ENCODE results near the gene PNLIPRP2.
A peak's percentile ranks its signal among the peaks of the same experiment; 100 is the strongest.

The PNLIPRP2 gene

DNA sequence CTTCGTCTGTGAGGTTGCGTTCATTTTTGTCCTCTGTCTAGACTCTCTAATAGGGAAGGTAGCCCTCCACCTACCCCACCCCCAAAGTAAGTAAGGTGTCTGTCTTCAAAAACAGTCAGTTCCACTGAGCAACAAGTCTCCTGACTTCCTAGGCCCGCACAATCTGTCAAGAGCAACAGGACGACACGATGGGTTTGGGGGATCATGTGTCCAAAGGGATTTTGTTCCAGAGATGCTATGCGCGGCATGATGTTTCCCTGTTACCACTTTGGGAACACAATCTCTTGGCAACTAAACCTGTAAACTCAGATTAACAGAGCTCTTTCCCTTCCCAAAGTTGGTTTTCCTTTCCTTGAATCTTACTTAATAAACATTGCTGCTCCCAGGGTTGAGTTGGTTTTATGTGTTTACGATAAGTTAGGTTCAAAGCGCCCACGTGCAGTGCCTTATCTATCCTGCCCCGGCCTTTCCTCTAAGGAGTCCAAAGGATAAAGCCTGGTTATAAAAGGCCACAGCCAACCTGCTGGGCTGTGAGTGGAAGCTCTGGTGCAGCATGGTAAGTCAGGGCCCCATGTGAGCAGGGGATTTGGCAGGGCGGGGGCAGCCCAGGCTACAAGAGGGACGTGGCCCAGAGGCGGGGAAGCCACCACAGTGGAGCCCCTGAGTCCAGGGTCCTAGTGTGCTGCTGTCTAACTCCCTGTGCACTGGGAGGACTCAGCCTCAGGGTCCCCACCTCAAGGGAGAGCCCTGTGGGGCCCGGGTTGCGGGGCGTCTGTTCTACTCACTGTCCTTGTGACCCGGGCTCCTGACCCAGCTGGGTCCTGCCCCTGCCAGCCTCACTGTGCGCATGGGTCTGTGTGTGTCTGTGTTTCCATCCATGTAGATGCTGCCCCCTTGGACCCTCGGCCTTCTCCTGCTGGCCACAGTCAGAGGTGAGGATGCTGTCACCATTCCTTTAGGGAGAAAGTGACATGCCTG is at the start of gene PNLIPRP2:
TSS of gene PNLIPRP2 (plus strand) at position 531 of the 978 bp plus-strand sequence.
- DNase-seq (ENCODE audit: low read depth, low spot score), result no peak

DNA sequence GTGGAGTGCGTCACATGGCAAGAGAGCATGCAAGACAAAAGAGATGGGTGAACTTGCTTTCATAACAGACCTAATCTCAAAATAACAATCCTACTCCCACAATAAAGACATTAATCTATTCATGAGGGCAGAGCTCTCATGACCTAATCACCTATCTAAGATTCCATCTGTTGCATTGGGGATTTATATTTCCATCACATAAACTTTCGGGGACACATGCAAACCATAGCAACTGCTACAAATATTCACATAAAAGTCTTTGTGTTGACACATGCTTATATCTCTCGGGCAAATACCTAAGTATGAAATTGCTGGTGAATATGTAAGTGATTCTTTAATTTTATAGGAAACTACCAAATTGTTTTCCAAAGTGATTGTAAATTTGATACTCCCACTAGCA is 46.0 kb upstream of the PNLIPRP2 start:
- DNase-seq (ENCODE audit: low read depth, low spot score), result no peak

DNA sequence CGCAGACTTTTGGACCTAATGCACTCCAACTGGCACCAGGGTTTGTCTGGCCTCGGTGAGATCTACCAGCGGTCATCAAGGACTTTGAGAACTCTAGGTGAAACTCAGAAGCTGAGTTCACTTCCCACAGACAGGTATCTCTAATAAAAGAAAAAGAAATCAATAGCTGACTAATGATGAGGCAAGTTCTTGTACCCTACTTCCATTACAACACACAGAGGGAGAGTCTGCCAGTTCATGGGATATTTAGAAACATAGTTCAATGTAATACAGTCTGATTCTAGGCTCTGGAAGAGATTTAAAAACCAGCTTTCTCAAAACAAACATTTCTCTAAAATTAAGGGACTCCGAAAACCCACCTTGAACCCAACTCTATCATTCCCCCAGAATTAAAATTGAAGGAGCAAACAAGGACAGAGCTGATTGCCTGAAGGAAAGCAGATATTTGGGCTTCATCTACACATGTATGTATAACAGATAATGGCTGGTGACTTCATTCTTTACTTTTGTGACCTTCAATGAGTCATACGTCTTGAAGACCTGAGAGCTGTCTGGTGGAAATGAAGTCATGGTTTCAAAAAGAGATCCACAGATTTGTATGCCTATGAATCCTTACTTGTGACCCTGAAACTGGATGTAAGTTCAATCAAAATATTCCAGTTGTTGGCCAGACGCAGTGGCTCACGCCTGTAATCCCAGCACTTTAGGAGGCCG is 32.7 kb upstream of the PNLIPRP2 start:
- DNase-seq (ENCODE audit: low read depth, low spot score), result no peak

DNA sequence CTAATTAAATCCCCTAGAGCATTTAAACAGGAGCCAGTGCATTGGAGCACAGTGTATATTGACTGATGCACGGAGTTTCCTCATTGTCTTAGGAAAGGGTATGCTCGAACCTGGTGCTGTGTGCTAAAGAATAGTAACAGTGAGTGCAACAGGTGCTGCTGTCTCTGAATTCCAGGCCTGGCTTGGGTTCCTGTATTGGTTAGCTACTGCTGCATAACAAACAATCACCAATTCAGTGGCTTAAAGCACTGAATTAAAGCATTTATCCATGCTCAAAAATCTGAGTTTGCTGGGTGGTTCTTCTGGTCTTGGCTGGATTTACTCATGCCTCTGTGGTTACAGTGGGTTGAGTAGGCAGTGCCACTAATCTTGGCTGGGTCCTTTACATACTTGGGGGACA is 31.8 kb upstream of the PNLIPRP2 start:
- DNase-seq (ENCODE audit: low read depth, low spot score), result no peak

DNA sequence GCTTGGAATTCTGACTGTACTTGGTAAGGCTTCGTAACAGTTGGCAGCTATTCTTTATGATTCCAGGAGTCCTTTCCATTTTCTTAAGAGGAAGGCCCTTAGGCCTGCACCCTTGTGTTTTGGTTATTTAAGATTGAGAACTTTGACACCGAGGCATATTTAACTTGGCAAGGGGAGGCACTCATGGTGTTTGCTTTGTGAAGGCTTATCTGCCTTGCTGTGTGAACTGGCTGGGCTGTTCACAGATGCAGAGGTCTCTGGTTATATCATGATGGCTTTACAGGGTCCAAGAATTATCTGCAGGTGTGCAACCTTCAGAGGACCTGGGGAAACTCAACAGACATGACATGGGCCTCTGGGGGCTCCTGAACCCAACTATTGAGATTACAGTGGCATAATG is 30.8 kb upstream of the PNLIPRP2 start:
- no peak for DNase-seq (ENCODE audit: low read depth, low spot score)

DNA sequence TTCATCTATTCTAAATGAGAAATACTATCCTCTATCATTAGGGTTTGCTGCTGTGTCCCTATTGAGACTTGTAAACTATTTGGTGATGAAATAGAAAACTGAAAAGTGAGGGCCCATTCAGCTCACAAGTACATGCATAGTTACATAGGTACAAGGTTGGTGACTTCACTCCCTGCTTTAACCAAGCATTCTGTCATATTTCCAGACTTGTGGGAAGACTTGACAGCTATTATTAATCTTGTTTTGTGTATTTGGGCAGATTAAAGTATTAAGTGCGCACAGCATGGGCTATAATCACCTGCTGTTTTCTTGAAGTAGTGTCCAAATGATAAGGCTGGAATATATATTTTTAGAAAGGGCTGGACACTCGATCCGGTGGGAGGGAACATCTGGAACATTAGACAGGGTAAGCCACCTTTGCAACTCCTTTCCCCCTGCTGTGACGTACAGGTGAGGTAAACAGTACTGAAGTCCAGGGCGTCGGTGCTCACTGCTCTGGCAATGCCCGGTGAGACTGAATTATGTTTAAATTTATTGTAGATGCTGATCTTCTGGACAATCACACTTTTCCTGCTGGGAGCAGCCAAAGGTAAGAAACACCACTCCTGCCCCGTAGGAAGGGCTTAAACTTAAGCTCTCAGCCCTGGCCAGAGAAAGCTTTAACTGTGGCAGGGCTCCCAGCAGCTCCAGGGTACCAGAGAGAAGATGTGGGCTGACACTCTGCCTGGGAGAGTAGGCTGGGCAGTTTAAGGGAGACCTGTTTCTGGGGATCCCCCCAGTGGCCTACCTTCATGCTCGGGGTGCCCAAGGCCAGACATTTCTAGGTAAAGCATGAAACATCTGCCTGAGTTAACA is 29.9 kb upstream of the PNLIPRP2 start, which contains the start of gene PNLIPRP1:
TSS of gene PNLIPRP1 (plus strand) at position 370 of the 855 bp plus-strand sequence. CDS start at position 541, 171 bp downstream.
- DNase-seq (ENCODE audit: low read depth, low spot score), result no peak

DNA sequence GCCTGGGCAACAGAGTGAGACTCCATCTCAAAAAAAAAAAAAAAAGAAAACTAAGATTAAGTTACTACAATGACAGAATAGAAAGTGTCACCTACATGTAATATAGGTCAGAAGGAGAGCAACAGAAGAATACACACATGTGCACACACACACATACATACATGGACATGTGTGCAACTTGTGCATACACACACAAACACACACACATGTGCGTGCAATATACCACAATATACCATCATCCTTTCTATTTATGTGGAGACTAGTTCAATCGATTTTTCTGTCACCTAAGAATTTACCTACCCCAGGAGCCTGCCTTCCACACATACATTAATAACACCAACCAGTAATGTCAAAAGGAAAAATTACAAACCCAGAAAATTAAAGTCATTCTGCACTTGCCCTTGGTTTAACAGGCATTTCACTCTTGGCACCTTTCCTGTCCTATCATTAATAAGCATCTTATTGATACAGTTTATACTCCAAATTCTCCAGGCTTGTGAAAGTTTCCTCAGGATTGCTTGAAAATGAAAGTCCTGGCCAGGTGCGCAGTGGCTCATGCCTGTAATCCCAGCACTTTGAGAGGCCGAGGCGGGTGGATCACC is 27.5 kb upstream of the PNLIPRP2 start:
- no peak for DNase-seq (ENCODE audit: low read depth, low spot score)

DNA sequence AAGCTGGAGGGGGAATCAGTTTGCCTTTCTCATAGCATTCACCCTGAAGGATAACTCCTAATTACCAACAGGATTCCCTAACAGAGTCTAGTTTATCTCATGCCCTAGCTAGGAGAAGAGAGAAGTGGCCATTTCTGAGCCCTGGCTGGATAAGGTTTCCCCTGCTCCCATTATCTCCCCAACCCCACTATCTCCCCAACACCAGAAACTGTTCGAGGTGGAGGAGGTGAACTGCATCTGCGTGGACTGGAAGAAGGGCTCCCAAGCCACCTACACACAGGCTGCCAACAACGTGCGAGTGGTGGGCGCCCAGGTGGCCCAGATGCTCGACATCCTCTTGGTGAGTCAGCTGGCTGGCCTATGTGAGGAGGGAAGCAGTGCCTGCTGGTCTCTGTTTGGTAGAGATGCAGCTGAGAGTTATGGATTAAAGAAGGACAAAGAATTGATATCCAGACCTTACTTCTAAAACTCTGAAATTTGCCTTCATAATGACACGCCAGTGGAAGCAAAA is 26.2 kb upstream of the PNLIPRP2 start:
- no peak for DNase-seq (ENCODE audit: low read depth, low spot score)

DNA sequence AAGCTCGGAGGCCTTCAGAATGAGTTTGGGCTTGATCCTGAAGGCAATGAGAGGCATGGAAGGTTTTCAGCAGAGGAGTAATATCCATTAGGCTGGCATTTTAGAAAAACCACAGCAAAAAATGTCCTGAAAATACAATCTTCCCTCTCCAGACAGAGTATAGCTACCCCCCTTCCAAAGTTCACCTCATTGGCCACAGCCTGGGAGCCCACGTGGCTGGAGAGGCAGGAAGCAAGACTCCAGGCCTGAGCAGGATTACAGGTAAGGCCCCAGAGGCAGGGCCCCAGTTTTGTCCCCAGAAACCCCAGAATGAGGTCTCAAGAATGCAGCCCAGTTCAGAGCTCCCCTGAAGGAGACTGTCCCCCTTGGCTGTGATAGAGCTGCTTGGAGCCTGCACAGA is 24.7 kb upstream of the PNLIPRP2 start:
- no peak for DNase-seq (ENCODE audit: low read depth, low spot score)

DNA sequence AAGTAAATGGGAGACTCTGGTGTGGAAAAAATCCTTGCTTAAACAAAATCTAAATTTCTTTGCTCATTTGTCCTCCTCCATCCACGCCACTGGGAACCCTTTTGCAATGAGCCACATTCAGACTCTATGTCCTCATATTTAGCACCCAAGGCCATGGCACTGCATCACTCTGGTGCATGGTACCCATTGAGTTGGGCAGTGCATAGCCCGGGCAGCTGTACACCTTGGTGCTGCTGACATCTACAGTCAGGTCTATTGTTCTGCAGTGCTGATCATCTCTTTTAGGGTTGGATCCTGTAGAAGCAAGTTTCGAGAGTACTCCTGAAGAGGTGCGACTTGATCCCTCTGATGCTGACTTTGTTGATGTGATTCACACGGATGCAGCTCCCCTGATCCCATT is 23.2 kb upstream of the PNLIPRP2 start:
- DNase-seq (ENCODE audit: low read depth, low spot score), result no peak

DNA sequence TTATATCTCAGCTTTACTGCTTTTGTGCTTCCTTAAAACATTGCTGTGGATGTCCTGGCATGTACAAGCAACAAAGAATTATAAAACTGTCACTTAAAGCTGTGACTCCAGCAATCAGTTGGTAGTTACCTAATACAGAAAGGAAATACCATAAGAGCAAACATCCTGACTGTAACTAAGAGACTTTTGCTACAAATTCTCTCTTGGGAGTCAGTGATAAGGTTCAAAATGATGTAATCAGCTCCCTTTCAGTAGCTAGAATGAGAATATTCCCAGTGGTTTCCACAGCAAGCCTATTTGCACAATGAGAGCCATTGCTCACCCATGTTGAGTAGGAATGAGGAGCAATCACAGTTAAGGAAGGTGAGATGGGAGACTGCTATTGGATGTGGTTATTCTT is 22.4 kb upstream of the PNLIPRP2 start:
- no peak for DNase-seq (ENCODE audit: low read depth, low spot score)

DNA sequence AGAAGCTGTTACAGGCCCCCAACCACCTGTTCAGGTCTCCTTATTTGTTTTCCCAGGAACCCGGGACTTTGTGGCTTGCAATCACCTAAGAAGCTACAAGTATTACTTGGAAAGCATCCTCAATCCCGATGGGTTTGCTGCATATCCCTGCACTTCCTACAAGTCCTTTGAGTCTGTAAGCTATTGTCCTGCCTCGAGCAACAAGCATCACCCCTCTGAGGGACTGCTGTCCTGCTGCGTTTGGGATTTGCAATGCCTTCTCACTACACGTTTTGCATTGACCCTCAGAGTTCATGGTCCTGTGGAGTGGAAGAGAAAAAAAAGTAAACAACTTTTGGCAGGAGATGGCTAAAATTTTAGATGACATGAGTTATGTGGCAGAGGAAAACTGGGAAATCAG is 20.8 kb upstream of the PNLIPRP2 start:
- no peak for DNase-seq (ENCODE audit: low read depth, low spot score)

DNA sequence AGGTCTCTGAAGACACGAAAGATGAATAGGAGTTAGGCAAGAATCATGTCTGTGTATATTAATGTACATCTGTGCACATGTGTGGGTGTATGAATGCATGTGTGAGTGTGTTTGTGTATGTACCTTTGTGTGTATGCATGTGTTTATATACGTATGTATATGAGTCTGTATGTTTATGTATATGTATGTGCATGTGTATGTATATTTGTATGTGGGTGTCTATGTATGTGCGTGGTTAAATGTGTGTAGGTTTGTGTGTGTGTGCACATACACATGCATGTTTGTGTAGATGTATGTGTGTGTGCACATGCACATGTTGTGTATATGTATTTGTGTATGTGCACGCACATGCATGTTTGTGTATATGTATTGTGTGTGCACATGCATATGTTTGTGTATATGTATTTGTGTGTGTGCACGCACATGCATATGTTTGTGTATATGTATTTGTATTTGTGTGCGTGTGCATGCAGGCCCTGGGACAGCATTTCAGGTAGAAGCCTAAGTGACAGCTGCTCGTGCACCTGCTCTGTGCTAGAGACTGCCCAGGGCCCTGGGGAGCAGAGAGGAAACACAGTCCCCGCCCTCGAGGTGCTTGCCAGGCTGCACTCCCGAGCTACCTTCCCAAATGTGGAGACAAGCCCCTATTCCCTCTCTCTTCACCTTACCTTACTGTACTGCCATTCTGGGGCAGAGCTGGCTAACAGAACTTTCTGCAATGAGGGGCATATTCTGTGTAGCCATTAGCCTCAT is 17.9 kb upstream of the PNLIPRP2 start:
- no peak for DNase-seq (ENCODE audit: low read depth, low spot score)

DNA sequence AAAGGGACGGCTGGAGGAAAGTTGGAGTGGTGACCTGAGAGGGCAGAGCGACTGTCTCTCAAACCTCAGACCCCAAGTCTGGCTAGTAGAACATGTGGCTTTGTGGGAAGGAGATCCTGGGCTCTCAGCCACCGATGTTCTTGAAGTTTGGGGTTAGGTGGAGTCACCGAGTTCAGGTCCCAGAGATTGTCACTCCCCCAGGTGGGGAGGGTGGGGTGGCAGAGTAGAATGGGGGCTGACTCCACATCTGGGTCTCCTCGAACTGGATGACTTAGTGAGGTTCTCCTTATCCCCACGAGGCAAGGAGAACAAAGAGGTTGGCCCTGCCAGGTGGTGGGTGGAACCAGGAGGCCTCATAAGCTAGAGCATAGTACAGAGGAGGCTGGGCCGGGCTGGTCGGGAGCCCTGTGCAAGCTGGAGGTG is 14.7 kb upstream of the PNLIPRP2 start:
- no peak for DNase-seq (ENCODE audit: low read depth, low spot score)

DNA sequence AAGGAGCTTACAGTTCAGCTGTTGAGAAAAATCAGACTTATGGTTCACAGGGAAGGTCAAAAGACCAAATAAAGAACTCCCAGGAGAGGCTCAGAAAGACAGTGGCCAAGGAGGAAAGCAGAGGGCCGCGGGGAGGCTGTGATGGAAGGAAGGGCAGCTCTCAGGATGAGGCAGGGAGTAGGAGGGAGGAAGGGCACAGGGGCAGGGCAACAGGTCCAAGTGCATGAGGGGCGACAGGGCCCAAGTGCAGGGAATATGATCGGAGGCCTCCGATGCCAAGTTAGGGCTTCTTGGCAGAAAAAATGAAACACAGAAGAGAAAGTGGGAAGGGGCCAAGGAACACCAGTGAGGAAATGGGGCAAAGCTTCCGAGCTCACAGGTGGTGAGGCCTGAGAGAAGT is 13.4 kb upstream of the PNLIPRP2 start:
- no peak for DNase-seq (ENCODE audit: low read depth, low spot score)

DNA sequence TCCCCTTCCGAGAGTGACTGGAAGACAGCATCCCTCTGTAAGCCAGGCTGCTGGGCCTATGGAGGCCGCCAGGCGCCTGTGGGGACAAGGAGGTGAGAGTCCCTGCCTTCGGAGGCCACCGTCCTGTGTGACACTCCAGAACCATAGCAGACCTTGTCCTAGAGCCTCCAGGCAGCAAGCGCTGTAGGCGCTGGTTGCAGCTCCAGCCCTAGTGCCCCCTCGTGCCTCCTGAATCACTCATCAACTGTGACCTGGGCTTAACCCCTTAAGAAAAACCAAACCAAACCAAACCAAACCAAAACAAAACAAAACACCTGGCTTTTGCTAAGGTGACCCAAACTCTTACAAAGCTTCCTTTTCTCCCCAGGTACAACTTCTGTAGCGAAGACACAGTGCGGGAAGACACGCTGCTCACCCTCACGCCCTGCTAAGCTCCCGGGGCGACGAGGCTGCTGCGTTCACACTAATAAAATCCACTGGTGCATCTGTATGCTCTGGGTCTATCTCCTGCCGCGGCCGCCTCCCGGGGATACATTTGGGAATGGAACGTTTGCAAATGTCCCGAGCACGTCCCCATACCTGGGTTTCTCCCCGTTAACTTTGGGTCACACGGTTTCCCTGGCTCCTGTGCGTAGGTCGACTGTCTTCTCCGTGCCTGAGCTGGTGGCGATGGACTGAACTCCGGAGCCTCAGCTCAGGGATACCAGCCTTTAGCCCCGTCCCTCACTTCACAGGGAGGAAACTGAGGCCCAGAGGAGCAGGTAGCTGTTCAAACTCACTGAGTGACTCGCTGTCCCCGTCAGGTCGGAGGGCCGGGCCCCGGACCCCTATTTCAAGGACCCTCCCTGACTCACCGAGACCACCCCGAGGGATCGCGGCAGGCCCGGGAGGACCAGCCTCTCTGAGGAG is 11.8 kb upstream of the PNLIPRP2 start:
- DNase-seq (ENCODE audit: low read depth, low spot score), result peak; percentile 8

DNA sequence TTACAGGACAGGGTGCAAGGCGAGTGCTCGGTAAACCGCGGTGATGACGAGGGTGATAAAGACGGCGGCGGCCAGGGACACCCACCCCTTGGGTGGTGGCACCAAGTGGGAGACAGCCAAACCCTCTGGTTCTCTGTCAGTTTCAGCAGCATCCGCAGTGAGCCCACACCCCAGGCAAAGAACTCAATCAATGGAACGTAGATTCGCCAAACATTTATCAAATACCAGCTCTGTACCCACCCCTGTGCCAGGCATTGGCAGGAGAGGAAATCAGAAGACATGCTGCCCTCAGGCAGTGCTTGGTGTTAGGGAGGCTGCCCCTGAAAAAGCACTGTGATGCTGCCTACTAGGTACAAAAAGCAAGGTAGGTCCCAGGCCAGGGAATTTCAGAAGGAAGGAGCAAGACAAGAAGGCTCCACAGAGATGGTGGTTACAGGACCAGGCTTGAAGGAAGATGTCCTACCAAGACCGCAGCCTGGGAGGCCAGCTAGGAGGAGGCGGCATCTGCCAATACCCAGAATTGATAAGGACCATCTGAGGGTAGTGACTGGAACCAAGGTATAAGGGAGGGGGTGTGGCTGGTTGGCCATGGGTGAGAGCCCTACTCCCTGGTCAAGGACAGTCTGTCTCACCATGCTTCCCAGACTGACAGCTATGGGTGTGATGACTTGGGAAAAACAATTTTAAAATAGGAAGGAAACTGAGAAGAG is 10.2 kb upstream of the PNLIPRP2 start:
- DNase-seq (ENCODE audit: low read depth, low spot score), result no peak

DNA sequence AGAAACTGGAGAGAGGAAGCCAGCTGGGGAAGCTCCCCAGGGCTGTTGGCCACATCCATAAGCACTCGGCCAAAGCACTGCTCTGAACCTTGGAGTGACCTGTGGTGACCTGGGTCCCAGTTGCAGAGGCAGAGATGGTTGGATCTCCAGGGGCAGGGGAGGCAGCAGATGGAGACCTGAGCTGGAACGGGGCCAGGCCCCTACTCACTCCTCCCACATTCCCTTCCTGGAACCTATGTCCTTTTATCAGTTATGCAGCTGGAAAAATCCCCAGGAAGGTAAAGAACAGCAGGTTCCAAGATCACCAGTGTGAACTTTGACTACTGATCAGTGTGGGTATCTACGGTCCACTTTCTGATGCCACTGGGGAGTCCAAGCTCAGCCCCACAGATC is 9.6 kb upstream of the PNLIPRP2 start:
- DNase-seq (ENCODE audit: low read depth, low spot score), result no peak

Measured in astrocyte of the hippocampus (primary cell).